Measurements from ENCODE around the gene CLDN1. TPM values are rescaled to one million over a fixed set of nuclear protein-coding genes. Genes with fewer than 3 reads are reported as not detected.
A peak's percentile ranks its signal among the peaks of the same experiment; 100 is the strongest.

Gene CLDN1
- total and polyA plus RNA-seq, 2 of the 13 experiments (the other 11 are each of a cell fraction or from before 2014, with no cell fraction given): 42.7 to 51.6 TPM

DNA sequence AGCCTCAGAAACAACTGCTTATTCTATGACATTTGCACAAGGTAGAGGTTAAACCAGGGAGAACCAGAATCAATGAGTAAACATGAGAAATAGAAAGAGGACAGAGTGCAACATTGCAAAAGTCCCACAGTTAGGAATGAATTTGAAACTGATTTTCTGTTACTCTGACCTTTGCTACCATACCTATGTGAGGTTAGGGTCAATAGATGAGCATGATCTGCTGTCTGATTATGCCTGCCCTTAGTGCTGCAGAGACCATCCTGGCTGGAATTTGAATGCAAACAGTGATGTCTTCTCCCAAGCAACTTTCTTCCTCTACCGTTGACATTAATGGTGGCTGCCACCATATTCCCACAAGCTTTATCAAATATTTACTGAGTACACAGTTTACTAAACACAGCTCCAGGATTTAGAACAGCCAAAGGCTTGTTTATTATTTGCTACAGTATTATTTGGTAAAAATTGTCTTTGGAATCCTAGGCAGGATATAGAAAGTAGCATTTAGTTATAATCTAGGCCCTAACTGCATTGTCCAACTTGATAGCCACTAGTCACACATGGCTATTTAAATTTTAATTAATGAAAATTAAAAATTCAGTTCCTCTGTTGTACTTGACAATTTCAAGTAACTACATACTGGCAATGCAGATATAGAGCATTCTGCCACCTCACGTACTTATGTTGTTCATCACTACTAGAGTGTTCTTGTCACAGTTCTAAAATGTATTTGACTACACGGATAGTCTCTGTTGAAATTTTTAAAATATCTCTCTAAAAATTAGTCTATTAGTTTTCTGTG lies 8.9 kb upstream of the CLDN1 start (continued):
- no peak for TF ChIP-seq ZNF10 (CRISPR knock-in tag; IDR thresholded peaks at IDR 0.05; ENCODE audit: borderline replicate concordance, low read depth)
- no peak for TF ChIP-seq SRSF4 (IDR thresholded peaks at IDR 0.05; ENCODE audit: low read depth, low read length, poor library complexity, severe bottlenecking)
- TF ChIP-seq, protein P1, sequence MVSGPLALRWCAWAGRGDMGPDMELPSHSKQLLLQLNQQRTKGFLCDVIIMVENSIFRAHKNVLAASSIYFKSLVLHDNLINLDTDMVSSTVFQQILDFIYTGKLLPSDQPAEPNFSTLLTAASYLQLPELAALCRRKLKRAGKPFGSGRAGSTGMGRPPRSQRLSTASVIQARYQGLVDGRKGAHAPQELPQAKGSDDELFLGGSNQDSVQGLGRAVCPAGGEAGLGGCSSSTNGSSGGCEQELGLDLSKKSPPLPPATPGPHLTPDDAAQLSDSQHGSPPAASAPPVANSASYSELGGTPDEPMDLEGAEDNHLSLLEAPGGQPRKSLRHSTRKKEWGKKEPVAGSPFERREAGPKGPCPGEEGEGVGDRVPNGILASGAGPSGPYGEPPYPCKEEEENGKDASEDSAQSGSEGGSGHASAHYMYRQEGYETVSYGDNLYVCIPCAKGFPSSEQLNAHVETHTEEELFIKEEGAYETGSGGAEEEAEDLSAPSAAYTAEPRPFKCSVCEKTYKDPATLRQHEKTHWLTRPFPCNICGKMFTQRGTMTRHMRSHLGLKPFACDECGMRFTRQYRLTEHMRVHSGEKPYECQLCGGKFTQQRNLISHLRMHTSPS (CRISPR knock-in tag; IDR thresholded peaks at IDR 0.05; ENCODE audit: low read depth): no peak
- TF ChIP-seq, protein P2, sequence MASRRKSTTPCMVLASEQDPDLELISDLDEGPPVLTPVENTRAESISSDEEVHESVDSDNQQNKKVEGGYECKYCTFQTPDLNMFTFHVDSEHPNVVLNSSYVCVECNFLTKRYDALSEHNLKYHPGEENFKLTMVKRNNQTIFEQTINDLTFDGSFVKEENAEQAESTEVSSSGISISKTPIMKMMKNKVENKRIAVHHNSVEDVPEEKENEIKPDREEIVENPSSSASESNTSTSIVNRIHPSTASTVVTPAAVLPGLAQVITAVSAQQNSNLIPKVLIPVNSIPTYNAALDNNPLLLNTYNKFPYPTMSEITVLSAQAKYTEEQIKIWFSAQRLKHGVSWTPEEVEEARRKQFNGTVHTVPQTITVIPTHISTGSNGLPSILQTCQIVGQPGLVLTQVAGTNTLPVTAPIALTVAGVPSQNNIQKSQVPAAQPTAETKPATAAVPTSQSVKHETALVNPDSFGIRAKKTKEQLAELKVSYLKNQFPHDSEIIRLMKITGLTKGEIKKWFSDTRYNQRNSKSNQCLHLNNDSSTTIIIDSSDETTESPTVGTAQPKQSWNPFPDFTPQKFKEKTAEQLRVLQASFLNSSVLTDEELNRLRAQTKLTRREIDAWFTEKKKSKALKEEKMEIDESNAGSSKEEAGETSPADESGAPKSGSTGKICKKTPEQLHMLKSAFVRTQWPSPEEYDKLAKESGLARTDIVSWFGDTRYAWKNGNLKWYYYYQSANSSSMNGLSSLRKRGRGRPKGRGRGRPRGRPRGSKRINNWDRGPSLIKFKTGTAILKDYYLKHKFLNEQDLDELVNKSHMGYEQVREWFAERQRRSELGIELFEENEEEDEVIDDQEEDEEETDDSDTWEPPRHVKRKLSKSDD (CRISPR knock-in tag; IDR thresholded peaks at IDR 0.05; ENCODE audit: low read depth): peak; percentile 76; the same call in 1 of the 2 replicates
- TF ChIP-seq, protein P3, sequence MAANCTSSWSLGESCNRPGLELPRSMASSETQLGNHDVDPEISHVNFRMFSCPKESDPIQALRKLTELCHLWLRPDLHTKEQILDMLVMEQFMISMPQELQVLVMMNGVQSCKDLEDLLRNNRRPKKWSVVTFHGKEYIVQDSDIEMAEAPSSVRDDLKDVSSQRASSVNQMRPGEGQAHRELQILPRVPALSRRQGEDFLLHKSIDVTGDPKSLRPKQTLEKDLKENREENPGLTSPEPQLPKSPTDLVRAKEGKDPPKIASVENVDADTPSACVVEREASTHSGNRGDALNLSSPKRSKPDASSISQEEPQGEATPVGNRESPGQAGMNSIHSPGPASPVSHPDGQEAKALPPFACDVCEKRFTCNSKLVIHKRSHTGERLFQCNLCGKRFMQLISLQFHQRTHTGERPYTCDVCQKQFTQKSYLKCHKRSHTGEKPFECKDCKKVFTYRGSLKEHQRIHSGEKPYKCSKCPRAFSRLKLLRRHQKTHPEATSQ (CRISPR knock-in tag; IDR thresholded peaks at IDR 0.05; ENCODE audit: borderline replicate concordance): peak; percentile 88; the same call in 1 of the 2 replicates
- TF ChIP-seq TBP (CRISPR knock-in tag; IDR thresholded peaks at IDR 0.05): no peak
- TF ChIP-seq ZNF75D (CRISPR knock-in tag; IDR thresholded peaks at IDR 0.05; ENCODE audit: borderline replicate concordance): no peak
- no peak for TF ChIP-seq ZNF788 (CRISPR knock-in tag; IDR thresholded peaks at IDR 0.05; ENCODE audit: borderline replicate concordance)
- peak; percentile 92 for TF ChIP-seq RARA (CRISPR knock-in tag; IDR thresholded peaks at IDR 0.05)
- no peak for TF ChIP-seq CENPX (CRISPR knock-in tag; IDR thresholded peaks at IDR 0.05)
- TF ChIP-seq SP5 (CRISPR knock-in tag; IDR thresholded peaks at IDR 0.05; ENCODE audit: borderline replicate concordance, low read depth): no peak
- no peak for TF ChIP-seq MEF2D (CRISPR knock-in tag; IDR thresholded peaks at IDR 0.05)
- TF ChIP-seq MXI1 (IDR thresholded peaks at IDR 0.05; ENCODE audit: borderline replicate concordance, low read depth, low read length): no peak
- TF ChIP-seq ZNF563 (CRISPR knock-in tag; IDR thresholded peaks at IDR 0.05): no peak
- TF ChIP-seq ZNF766 (CRISPR knock-in tag; IDR thresholded peaks at IDR 0.05; ENCODE audit: borderline replicate concordance): no peak
- 0 out of 2 replicates have a peak, but pooled peaks have one; percentile 37 for TF ChIP-seq ARNTL (CRISPR knock-in tag; IDR thresholded peaks at IDR 0.05)
- no peak for TF ChIP-seq ZNF552 (CRISPR knock-in tag; IDR thresholded peaks at IDR 0.05; ENCODE audit: borderline replicate concordance)
- no peak for TF ChIP-seq ZKSCAN1 (IDR thresholded peaks at IDR 0.05; ENCODE audit: low read length)
- TF ChIP-seq ZNF724P (CRISPR knock-in tag; IDR thresholded peaks at IDR 0.05; ENCODE audit: borderline replicate concordance): no peak
- no peak for TF ChIP-seq SNRNP70 (IDR thresholded peaks at IDR 0.05; ENCODE audit: low read depth, low read length)
- peak; percentile 84 for TF ChIP-seq SOX5 (CRISPR knock-in tag; IDR thresholded peaks at IDR 0.05; ENCODE audit: borderline replicate concordance)
- TF ChIP-seq, protein P4, sequence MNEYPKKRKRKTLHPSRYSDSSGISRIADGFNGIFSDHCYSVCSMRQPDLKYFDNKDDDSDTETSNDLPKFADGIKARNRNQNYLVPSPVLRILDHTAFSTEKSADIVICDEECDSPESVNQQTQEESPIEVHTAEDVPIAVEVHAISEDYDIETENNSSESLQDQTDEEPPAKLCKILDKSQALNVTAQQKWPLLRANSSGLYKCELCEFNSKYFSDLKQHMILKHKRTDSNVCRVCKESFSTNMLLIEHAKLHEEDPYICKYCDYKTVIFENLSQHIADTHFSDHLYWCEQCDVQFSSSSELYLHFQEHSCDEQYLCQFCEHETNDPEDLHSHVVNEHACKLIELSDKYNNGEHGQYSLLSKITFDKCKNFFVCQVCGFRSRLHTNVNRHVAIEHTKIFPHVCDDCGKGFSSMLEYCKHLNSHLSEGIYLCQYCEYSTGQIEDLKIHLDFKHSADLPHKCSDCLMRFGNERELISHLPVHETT (CRISPR knock-in tag; conservative IDR thresholded peaks at IDR 0.05): no peak
- peak; percentile 51 for TF ChIP-seq MAFF (IDR thresholded peaks at IDR 0.05; ENCODE audit: low read depth, low read length)
